Activated CD4-positive, alpha-beta T cell treated with anti-CD3 and anti-CD28 coated beads for 1 hour (primary cell): ENCODE data around the gene CIROP.
A peak's percentile ranks its signal among the peaks of the same experiment; 100 is the strongest.

Source experiments
- DNase-seq: peaks from one replicate; pipeline ENCODE4 v3.0.0-alpha.2; 2020

The CIROP gene

GRCh38 chr14:23091294-23092225 is 13.2 kb downstream of the CIROP start:
- no peak for DNase-seq

- DNase-seq, result no peak
Observed at GRCh38 chr14:23090254-23090636, 14.5 kb downstream of the CIROP start.

- no peak for DNase-seq
Observed at GRCh38 chr14:23089498-23090253, 15.1 kb downstream of the CIROP start.

GRCh38 chr14:23086565-23086964 is 18.2 kb downstream of the CIROP start:
- DNase-seq, result no peak

- DNase-seq, result no peak
Observed at GRCh38 chr14:23085458-23085857, 19.3 kb downstream of the CIROP start.

GRCh38 chr14:23080474-23080873 is 24.3 kb downstream of the CIROP start:
- DNase-seq, result no peak

- no peak for DNase-seq
Observed at GRCh38 chr14:23079716-23080115, 25.1 kb downstream of the CIROP start.

GRCh38 chr14:23078692-23079116 is 26.1 kb downstream of the CIROP start:
- DNase-seq, result no peak

- no peak for DNase-seq
Observed at GRCh38 chr14:23077962-23078361, 26.8 kb downstream of the CIROP start.

GRCh38 chr14:23076785-23077408 is 27.9 kb downstream of the CIROP start:
- no peak for DNase-seq

- DNase-seq, result no peak
Observed at GRCh38 chr14:23074906-23075305, 29.9 kb downstream of the CIROP start.

GRCh38 chr14:23071921-23072539 is 32.8 kb downstream of the CIROP start:
- DNase-seq, result no peak

- peak; percentile 62 for DNase-seq
Observed at GRCh38 chr14:23071244-23071920, 33.4 kb downstream of the CIROP start.

GRCh38 chr14:23070262-23071129 is 34.3 kb downstream of the CIROP start:
- no peak for DNase-seq

GRCh38 chr14:23069413-23069806 is 35.4 kb downstream of the CIROP start:
- DNase-seq, result no peak

GRCh38 chr14:23068789-23069412 is 35.9 kb downstream of the CIROP start:
- DNase-seq, result peak; percentile 45

GRCh38 chr14:23067847-23068788 is 36.7 kb downstream of the CIROP start:
- no peak for DNase-seq

- no peak for DNase-seq
Observed at GRCh38 chr14:23066855-23067744, 37.7 kb downstream of the CIROP start.

GRCh38 chr14:23066368-23066767 is 38.4 kb downstream of the CIROP start:
- DNase-seq, result no peak
